ENCODE measurements around the gene AKIRIN2.

DNA sequence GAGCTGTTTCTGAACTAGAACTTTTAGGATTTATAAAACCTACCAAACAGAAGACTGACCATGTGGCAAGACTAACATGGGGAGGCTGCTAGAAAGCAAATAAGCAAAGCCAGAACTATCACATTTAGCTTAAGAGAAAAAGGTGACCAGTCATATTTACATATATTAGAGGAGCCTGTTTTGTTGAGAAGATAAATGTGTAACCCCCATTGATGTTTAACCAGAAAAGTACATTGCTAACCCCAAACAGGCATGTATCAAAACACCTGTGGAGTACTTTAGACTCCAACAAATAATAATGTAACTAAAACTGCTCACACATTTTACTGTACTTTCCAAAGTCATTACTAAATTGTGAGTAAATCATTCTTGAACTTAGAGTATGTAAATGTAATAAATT, 35.0 kb downstream of the AKIRIN2 start:
- TF ChIP-seq, protein P1, sequence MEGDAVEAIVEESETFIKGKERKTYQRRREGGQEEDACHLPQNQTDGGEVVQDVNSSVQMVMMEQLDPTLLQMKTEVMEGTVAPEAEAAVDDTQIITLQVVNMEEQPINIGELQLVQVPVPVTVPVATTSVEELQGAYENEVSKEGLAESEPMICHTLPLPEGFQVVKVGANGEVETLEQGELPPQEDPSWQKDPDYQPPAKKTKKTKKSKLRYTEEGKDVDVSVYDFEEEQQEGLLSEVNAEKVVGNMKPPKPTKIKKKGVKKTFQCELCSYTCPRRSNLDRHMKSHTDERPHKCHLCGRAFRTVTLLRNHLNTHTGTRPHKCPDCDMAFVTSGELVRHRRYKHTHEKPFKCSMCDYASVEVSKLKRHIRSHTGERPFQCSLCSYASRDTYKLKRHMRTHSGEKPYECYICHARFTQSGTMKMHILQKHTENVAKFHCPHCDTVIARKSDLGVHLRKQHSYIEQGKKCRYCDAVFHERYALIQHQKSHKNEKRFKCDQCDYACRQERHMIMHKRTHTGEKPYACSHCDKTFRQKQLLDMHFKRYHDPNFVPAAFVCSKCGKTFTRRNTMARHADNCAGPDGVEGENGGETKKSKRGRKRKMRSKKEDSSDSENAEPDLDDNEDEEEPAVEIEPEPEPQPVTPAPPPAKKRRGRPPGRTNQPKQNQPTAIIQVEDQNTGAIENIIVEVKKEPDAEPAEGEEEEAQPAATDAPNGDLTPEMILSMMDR (IDR thresholded peaks at IDR 0.05): no peak
- TF ChIP-seq POLR2A (IDR thresholded peaks at IDR 0.05): no peak
